ENCODE results near the gene OPHN1.

OPHN1 gene

DNA sequence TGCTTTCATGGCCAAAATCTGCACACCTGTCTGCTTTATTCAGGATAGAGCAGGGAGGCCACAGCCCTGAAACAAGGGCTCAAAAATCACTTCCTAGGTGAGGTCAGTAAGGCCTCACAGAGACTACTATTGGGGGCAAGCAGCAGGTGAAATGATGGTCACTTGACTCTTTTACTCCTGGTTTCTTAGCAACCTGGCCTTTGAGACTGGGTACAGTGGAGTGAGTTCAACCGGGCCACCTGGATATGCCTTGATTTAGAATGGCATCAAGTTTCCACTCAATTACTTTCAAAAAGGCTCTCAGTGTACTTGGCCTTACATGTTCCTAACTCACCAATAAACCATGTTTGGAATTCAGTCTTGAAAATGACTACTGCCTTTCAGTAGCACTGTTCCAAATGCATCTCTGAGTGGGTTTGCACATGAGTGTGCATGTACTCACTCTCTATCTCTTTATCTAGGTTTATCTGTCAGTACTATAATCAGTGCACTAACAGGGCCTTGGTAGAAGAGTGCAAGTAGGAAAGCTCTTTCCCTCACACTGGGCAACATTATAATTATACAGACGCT is 388.2 kb downstream of the OPHN1 start:
- no peak for DNase-seq

DNA sequence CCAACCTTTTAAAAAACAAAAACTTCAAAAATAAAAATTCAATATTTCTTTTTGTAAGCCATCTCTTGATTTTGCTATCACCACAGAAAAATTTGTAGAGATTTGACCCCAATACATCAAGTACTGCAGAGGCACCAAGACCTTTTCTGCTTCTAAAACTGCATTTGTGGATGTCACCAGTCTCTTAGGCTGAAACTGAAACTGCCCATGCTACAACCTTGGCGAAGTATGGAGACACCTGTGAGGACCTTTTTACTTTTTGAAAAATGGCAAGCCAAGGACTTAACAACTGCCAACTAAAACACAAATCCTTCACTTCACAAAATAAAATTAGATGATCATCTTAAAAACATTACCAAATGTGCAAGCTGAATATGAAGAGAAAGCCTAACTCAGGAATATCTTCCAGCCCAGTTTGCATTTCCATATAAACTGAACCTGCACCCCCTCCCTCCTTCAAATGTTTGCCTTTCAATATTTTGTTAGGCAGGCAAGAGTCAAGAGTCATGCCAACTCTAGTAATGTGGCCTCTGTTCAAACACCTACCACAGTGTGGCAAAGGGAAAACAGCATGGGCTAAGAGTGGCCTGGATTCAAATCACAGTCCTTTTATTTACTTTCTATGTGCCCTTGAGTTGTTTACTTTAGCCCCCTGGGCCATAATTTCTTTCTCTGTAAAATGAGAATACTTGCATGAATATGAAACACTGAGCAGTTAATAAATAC is 389.4 kb downstream of the OPHN1 start:
- DNase-seq, result no peak

DNA sequence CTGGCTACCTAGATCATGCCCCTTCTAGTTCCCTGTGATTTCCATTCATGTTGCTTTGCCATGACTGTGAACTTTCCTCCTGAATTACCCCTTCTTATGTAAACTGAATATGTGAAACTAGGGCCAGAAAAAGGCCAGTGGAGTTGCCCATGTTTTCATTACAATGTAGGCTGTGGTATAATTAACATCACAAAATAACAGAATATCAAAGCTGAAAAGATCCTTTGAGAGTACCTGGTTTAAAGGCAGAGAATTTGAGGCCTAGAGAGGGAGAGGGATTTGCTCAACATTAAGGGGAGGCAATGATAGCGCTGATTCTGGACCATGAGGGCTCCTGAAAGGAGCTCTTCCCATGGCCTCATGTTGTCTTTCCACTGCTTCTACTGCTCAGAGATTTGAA is 392.2 kb downstream of the OPHN1 start:
- no peak for DNase-seq

DNA sequence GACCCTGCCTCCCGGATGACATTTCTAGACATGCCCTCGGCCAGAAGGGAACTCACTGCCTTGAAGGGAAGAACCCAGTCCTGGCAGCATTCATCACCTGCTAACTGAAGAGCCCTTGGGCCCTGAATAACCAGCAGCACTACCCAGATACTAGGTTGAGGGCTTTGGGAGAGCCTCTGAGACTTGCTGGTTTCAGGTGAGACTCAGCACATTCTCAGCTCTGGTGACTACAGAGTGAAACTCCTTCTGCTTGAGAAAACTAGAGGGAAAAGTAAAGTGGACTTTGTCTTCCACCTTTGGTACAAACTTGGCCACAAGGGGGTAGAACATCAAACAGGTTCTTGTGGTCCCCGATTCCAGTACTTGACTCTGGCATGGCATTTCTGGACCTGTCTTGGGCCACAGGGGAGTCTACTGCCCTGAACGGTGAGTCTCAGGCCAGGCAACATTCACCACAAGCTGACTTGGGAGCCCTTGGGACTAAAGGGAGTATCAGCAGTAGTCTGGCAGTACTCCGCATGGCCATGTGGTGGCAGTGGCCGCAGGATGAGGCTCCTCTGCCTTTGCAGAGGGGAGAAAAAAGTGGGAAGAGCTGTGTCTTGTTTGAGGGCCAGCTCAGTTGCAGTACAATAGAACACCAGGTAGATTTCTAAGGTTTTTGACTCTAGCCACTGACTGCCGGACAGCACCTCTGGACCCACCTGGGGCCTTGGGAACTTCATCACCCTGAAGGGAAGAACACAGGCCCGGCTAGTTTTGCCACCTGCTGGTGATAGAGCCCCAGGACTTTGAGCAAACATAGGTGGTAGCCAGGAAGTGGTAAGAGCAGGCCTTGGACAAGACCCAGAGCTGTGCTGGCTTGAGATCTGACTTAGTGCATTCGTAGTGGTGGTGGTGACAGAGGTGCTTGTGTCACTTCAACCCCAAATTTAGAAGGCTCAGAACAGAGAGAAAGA is 414.8 kb downstream of the OPHN1 start:
- peak in 2 of 3 donors; percentile 16 to 21 for DNase-seq

DNA sequence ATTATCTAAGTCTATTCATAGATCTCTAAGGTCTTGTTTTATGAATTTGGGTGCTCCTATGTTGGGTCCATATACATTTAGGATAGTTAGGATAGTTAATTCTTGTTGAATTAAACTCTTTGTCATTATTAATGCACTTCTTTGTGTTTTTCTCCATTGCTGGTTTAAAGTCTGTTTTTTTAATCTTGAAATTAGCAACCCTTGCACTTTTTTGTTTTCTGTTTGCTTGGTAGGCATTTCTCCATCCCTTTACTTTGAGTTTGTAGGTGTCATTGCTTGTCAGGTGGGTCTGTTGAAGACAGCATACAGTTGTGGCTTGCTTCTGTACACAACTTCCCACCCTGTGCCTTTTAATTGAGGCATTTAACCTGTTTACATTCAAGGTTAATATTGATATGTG is 434.8 kb downstream of the OPHN1 start:
- DNase-seq, result no peak

Measured in suppressor macrophage treated with lipopolysaccharide for 1 hour (primary cell).